ENCODE data around the gene KLKB1.

Gene KLKB1

GRCh38 chr4:186225848-186226247 lies 1.5 kb upstream of the KLKB1 start:
- no peak overlapping the region for H3K27ac ChIP-seq (ENCODE audit: low read length)
- no peak for TF ChIP-seq EZH2phosphoT487 (IDR thresholded peaks at IDR 0.05; ENCODE audit: low read length)
- no peak for TF ChIP-seq EZH2 (optimal IDR thresholded peaks at IDR 0.05; ENCODE audit: low read depth, low read length)
- TF ChIP-seq CTCF (IDR thresholded peaks at IDR 0.05; ENCODE audit: low read length) = no peak

GRCh38 chr4:186226521-186227189 lies 652 bp upstream of the KLKB1 start:
- Histone ChIP-seq H4K20me1 (ENCODE audit: insufficient read depth, low read length) (no peaks in the 10 kb centered on the region), H3K9me3 (replicated peaks; ENCODE audit: insufficient read depth, low read length) (no peaks in the 10 kb centered on the region), H3K27ac (ENCODE audit: low read length) (no peak overlapping the region), H3K9ac (ENCODE audit: low read length) (no peak overlapping the region), H3K4me1 (ENCODE audit: low read length) (no peaks in the 10 kb centered on the region), H3K4me3 (ENCODE audit: low read length) (no peak overlapping the region), H2AFZ (ENCODE audit: low read length) (no peak overlapping the region), H3F3A (ENCODE audit: insufficient read depth, low read length) (no peaks in the 10 kb centered on the region), H3K4me2 (ENCODE audit: low read depth, low read length) (no peak overlapping the region), H3K79me2 (ENCODE audit: low read length) (no peaks in the 10 kb centered on the region), H3K27me3 (replicated peaks; ENCODE audit: insufficient read depth, low read length) (no peaks in the 10 kb centered on the region), H3K9me2 (replicated peaks; ENCODE audit: insufficient read depth, low read length) (no peaks in the 10 kb centered on the region; the same call in 1 of the 2 replicates), H3K36me3 (replicated peaks; ENCODE audit: insufficient read depth, low read length) (no peaks in the 10 kb centered on the region)
- TF ChIP-seq EZH2 (optimal IDR thresholded peaks at IDR 0.05; ENCODE audit: low read depth, low read length) (no peak), CTCF (IDR thresholded peaks at IDR 0.05; ENCODE audit: low read length) (no peak), EZH2phosphoT487 (IDR thresholded peaks at IDR 0.05; ENCODE audit: low read length) (no peak)
- no peak for DNase-seq

More at GRCh38 chr4:186225848-186226247, 1.5 kb upstream of the KLKB1 start:
- Histone ChIP-seq H3K4me3 (ENCODE audit: low read length) (no peak overlapping the region), H4K20me1 (ENCODE audit: insufficient read depth, low read length) (no peaks in the 10 kb centered on the region), H3F3A (ENCODE audit: insufficient read depth, low read length) (no peaks in the 10 kb centered on the region), H3K4me2 (ENCODE audit: low read depth, low read length) (no peak overlapping the region), H3K9me3 (replicated peaks; ENCODE audit: insufficient read depth, low read length) (no peaks in the 10 kb centered on the region), H3K9ac (ENCODE audit: low read length) (no peak overlapping the region), H3K4me1 (ENCODE audit: low read length) (no peaks in the 10 kb centered on the region), H3K9me2 (replicated peaks; ENCODE audit: insufficient read depth, low read length) (no peaks in the 10 kb centered on the region; the same call in 1 of the 2 replicates), H3K36me3 (replicated peaks; ENCODE audit: insufficient read depth, low read length) (no peaks in the 10 kb centered on the region), H2AFZ (ENCODE audit: low read length) (no peak overlapping the region), H3K27me3 (replicated peaks; ENCODE audit: insufficient read depth, low read length) (no peaks in the 10 kb centered on the region), H3K79me2 (ENCODE audit: low read length) (no peaks in the 10 kb centered on the region)
- no peak for DNase-seq

GRCh38 chr4:186227744-186228513 lies 622 bp downstream of the KLKB1 start:
- no peaks in the 10 kb centered on the region for H4K20me1 ChIP-seq (ENCODE audit: insufficient read depth, low read length)
- H3K79me2 ChIP-seq (ENCODE audit: low read length) = no peaks in the 10 kb centered on the region
- DNase-seq = no peak
- H3K9me2 ChIP-seq (replicated peaks; ENCODE audit: insufficient read depth, low read length) = no peaks in the 10 kb centered on the region; the same call in 1 of the 2 replicates
- H3K9me3 ChIP-seq (replicated peaks; ENCODE audit: insufficient read depth, low read length) = no peaks in the 10 kb centered on the region
- H3K27ac ChIP-seq (ENCODE audit: low read length) = no peak overlapping the region
- no peak overlapping the region for H3K4me3 ChIP-seq (ENCODE audit: low read length)
- H3K9ac ChIP-seq (ENCODE audit: low read length) = no peak overlapping the region
- no peaks in the 10 kb centered on the region for H3K27me3 ChIP-seq (replicated peaks; ENCODE audit: insufficient read depth, low read length)
- no peak overlapping the region for H3K4me2 ChIP-seq (ENCODE audit: low read depth, low read length)
- no peaks in the 10 kb centered on the region for H3K36me3 ChIP-seq (replicated peaks; ENCODE audit: insufficient read depth, low read length)
- no peak overlapping the region for H2AFZ ChIP-seq (ENCODE audit: low read length)
- H3K4me1 ChIP-seq (ENCODE audit: low read length) = no peaks in the 10 kb centered on the region
- H3F3A ChIP-seq (ENCODE audit: insufficient read depth, low read length) = no peaks in the 10 kb centered on the region
- TF ChIP-seq EZH2phosphoT487 (IDR thresholded peaks at IDR 0.05; ENCODE audit: low read length) (no peak), CTCF (IDR thresholded peaks at IDR 0.05; ENCODE audit: low read length) (no peak), EZH2 (optimal IDR thresholded peaks at IDR 0.05; ENCODE audit: low read depth, low read length) (no peak)
